SK-N-SH (cell line): ENCODE measurements around the gene NDUFS6.

ENCODE experiments used
- CTCF ChIP-seq: fragments of 200-600 bp; sonication (generic); IDR thresholded peaks from 2 replicates; pipeline ENCODE4 v1.6.1; 2017; ENCODE audit warnings: antibody characterized with exemption, mild to moderate bottlenecking, moderate library complexity
- EZH2phosphoT487 ChIP-seq: fragments of 200-600 bp; sonication (generic); IDR thresholded peaks from 2 replicates; pipeline ENCODE4 v1.6.1; 2017; ENCODE audit warnings: low read depth, mixed run types, mild to moderate bottlenecking, antibody characterized with exemption, moderate library complexity, borderline replicate concordance
- SIN3A ChIP-seq: IDR thresholded peaks from 2 replicates; pipeline ENCODE4 v1.6.1; 2012; ENCODE audit warnings: low read depth, mild to moderate bottlenecking, low read length, moderate library complexity, borderline replicate concordance
- YY1 ChIP-seq: IDR thresholded peaks from 2 replicates; pipeline ENCODE4 v1.4.0; 2012; ENCODE audit warnings: low read depth, mild to moderate bottlenecking

DNA sequence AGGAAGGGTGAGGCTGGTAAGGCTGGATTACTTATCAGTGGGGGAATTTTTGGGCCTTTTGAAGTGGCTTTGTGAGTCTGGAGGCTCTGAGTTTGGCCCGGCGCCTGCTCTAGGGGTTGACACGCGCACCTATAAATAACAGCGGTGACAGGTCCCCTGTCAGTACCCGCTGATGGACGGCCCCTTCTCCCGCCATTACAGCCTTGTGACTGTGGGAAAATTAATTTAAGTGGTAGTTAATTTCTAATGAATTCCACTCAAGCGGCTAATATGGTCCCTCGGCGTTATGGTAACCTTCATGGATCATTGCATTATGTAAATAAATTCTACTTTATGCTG is 18.0 kb upstream of the NDUFS6 start:
- TF ChIP-seq CTCF, result no peak
- no peak for TF ChIP-seq EZH2phosphoT487
- TF ChIP-seq SIN3A, result no peak
- TF ChIP-seq YY1, result no peak
